ENCODE data around the gene ZNF688.

GRCh38 chr16:30526823-30527634, 44.5 kb downstream of the ZNF688 start:
- TF ChIP-seq CTCF (IDR thresholded peaks at IDR 0.05; ENCODE audit: poor library complexity) = peak; percentile 31
- TF ChIP-seq EZH2phosphoT487 (IDR thresholded peaks at IDR 0.05; ENCODE audit: low read depth, severe bottlenecking, unreplicated experiment) = no peak
- no peak for TF ChIP-seq EZH2 (IDR thresholded peaks at IDR 0.05; ENCODE audit: borderline replicate concordance)
